HCT116 (cell line): ENCODE results near the gene UVSSA.

Experiments used
- CTCF ChIP-seq, 3 experiments: fragments of 200-600 bp in 1 of 3; sonication (generic) in 1 of 3; IDR thresholded peaks in 2 of 3; conservative IDR thresholded peaks in 1 of 3; 2 replicates each; pipeline ENCODE4 v1.5.1; 2012 to 2017; ENCODE audit warnings: low read depth in 2 of 3, low read length in 2 of 3, antibody characterized with exemption in 1 of 3, borderline replicate concordance in 1 of 3, control low read depth in 1 of 3, mild to moderate bottlenecking in 1 of 3, mixed read lengths in 1 of 3, mixed run types in 1 of 3, moderate library complexity in 1 of 3; ENCODE audit not compliant: insufficient read depth in 1 of 3
- POLR2A ChIP-seq: IDR thresholded peaks from 2 replicates; pipeline ENCODE4 v1.7.0; 2011; ENCODE audit warnings: borderline replicate concordance; ENCODE audit not compliant: insufficient read depth, insufficient read length; ENCODE audit errors: extremely low read depth
- TF ChIP-seq, protein P1 (sequence below): IDR thresholded peaks from 2 replicates; pipeline ENCODE4 v1.6.1; 2011; ENCODE audit warnings: mild to moderate bottlenecking, low read length, moderate library complexity; ENCODE audit not compliant: insufficient replicate concordance; ENCODE audit errors: extremely low read depth

- TF ChIP-seq CTCF (IDR thresholded peaks at IDR 0.05 in 2 of 3, conservative IDR thresholded peaks at IDR 0.05 in 1 of 3; ENCODE audit: borderline replicate concordance in 1 of 3, insufficient read depth in 1 of 3, low read depth in 2 of 3, low read length in 2 of 3) (no peak), POLR2A (no peak)
- TF ChIP-seq, protein P1, sequence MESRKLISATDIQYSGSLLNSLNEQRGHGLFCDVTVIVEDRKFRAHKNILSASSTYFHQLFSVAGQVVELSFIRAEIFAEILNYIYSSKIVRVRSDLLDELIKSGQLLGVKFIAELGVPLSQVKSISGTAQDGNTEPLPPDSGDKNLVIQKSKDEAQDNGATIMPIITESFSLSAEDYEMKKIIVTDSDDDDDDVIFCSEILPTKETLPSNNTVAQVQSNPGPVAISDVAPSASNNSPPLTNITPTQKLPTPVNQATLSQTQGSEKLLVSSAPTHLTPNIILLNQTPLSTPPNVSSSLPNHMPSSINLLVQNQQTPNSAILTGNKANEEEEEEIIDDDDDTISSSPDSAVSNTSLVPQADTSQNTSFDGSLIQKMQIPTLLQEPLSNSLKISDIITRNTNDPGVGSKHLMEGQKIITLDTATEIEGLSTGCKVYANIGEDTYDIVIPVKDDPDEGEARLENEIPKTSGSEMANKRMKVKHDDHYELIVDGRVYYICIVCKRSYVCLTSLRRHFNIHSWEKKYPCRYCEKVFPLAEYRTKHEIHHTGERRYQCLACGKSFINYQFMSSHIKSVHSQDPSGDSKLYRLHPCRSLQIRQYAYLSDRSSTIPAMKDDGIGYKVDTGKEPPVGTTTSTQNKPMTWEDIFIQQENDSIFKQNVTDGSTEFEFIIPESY: no peak
Measured at GRCh38 chr4:1332686-1333085, 14.3 kb upstream of the UVSSA start.
